Muscle of arm (tissue), 12 donors: ENCODE results near the gene HTRA3. TPM values are rescaled to one million over a fixed set of nuclear protein-coding genes. Genes with fewer than 3 reads are reported as not detected.

Experiments
- DNase-seq: peaks from one replicate; pipeline ENCODE4 v3.0.0-alpha.2; 2013
- polyA plus RNA-seq, 12 donors: library from polyadenylated mRNA; unstranded; fragments of 120-200 nt; gene quantifications; one replicate each; pipeline ENCODE4 v1.2.1, GENCODE V29; 2013; ENCODE audit not compliant: insufficient read length in 12 of 12

HTRA3 gene
- polyA plus RNA-seq, 12 donors: 29.7 to 62.6 (median 46.4) TPM; not detected in 1

GRCh38 chr4:8291701-8292477 lies 22.3 kb downstream of the HTRA3 start:
- DNase-seq: no peak

GRCh38 chr4:8292478-8293107 lies 23.0 kb downstream of the HTRA3 start:
- no peak for DNase-seq

- no peak for DNase-seq
These were observed 23.8 kb downstream of the HTRA3 start for GRCh38 chr4:8293131-8293975.

- no peak for DNase-seq
These were observed 24.5 kb downstream of the HTRA3 start for GRCh38 chr4:8294036-8294435.

GRCh38 chr4:8294775-8295174 lies 25.2 kb downstream of the HTRA3 start:
- DNase-seq: no peak

GRCh38 chr4:8295471-8295870 lies 25.9 kb downstream of the HTRA3 start:
- no peak for DNase-seq

- no peak for DNase-seq
These were observed 26.9 kb downstream of the HTRA3 start for GRCh38 chr4:8296491-8296890.

- DNase-seq: no peak
These were observed 27.6 kb downstream of the HTRA3 start for GRCh38 chr4:8297141-8297601.

- no peak for DNase-seq
These were observed 28.3 kb downstream of the HTRA3 start for GRCh38 chr4:8297691-8298485.

- DNase-seq: no peak
These were observed 31.3 kb downstream of the HTRA3 start for GRCh38 chr4:8300832-8301231.

GRCh38 chr4:8301851-8302730 lies 32.5 kb downstream of the HTRA3 start:
- DNase-seq: no peak

- DNase-seq: no peak
These were observed 33.5 kb downstream of the HTRA3 start for GRCh38 chr4:8303081-8303480.

- no peak for DNase-seq
These were observed 34.1 kb downstream of the HTRA3 start for GRCh38 chr4:8303485-8304281.

- DNase-seq: no peak
These were observed 35.5 kb downstream of the HTRA3 start for GRCh38 chr4:8304827-8305695.

GRCh38 chr4:8305851-8306471 lies 36.4 kb downstream of the HTRA3 start:
- DNase-seq: no peak

GRCh38 chr4:8306511-8307021 lies 37.0 kb downstream of the HTRA3 start:
- DNase-seq: no peak

- no peak for DNase-seq
These were observed 37.6 kb downstream of the HTRA3 start for GRCh38 chr4:8307121-8307520.

GRCh38 chr4:8307714-8308113 lies 38.2 kb downstream of the HTRA3 start:
- no peak for DNase-seq
